HepG2 (cell line): ENCODE measurements around the gene TSTD1. TPM values are rescaled to one million over a fixed set of nuclear protein-coding genes. Genes with fewer than 3 reads are reported as not detected.

Experiments
- ATAC-seq: fragments of 200-7000 bp; cut with Tn5 transposase; 3 replicates; pipeline ENCODE4 v1.9.1; 2020; ENCODE audit warnings: mild to moderate bottlenecking, moderate library complexity
- BruUV-seq: library from RNA; stranded (reverse); fragments of 400-500 nt; replicated peaks from 2 replicates; lab custom pipeline; 2021; lab: Mats Ljungman, UMichigan
- CTCF ChIA-PET: fragments of 300-600 bp; formaldehyde crosslinking; extraction: SDS; loops from one replicate; lab custom pipeline; 2021; ENCODE audit warnings: low total read pairs, inconsistent platforms, low intra/inter-chr PET ratio; lab: Yijun Ruan, JAX
- POLR2A ChIA-PET: fragments of 350-600 bp; sonication (Branson Sonifier 250); formaldehyde crosslinking; loops from one replicate; lab custom pipeline; 2020; ENCODE audit warnings: antibody characterized with exemption, inconsistent platforms; lab: Yijun Ruan, JAX
- DNase-seq: peaks from one replicate; pipeline ENCODE4 v3.0.0-alpha.2; 2015; ENCODE audit warnings: low spot score
- FAIRE-seq: peaks from 3 replicates; lab custom pipeline; 2011; peaks lifted over from hg19 to GRCh38; lab: Jason Lieb, UNC
- H2AFZ ChIP-seq: one replicate; pipeline ENCODE4 v1.6.1; 2011; ENCODE audit warnings: low read length, inconsistent platforms
- H3K27ac ChIP-seq: fragments of 300-600 bp; 3 replicates; pipeline ENCODE4 v1.8.0; 2011; ENCODE audit warnings: mixed run types, mild to moderate bottlenecking, mixed read lengths, low read length, inconsistent platforms; ENCODE audit not compliant: insufficient read depth; ENCODE audit errors: extremely low read length
- H3K27me3 ChIP-seq, 2 experiments: fragments of 200-600 bp in 1 of 2; 2 replicates in 1 of 2; 3 replicates in 1 of 2; pipeline versions ENCODE4 v1.6.0 to v1.8.0; 2011; ENCODE audit warnings: low read length in 2 of 2, mild to moderate bottlenecking in 2 of 2, moderate library complexity in 2 of 2, inconsistent platforms in 1 of 2; ENCODE audit not compliant: insufficient read depth in 2 of 2, control insufficient read depth in 1 of 2
- H3K36me3 ChIP-seq, 2 experiments: fragments of 200-600 bp in 1 of 2; replicated peaks in 1 of 2; 2 replicates in 1 of 2; 3 replicates in 1 of 2; pipeline versions ENCODE4 v1.5.1 to v1.8.0; 2011; ENCODE audit warnings: low read length in 2 of 2, inconsistent platforms in 1 of 2; ENCODE audit not compliant: insufficient read depth in 2 of 2, control insufficient read depth in 1 of 2
- H3K4me1 ChIP-seq: 2 replicates; pipeline ENCODE4 v1.5.1; 2012; ENCODE audit warnings: low read length, inconsistent platforms; ENCODE audit not compliant: insufficient read depth
- H3K4me2 ChIP-seq: 2 replicates; pipeline ENCODE4 v1.6.0; 2011; ENCODE audit warnings: low read depth, low read length, inconsistent platforms
- H3K4me3 ChIP-seq, 3 experiments: fragments of 200-600 bp in 1 of 3; sonication (generic), shearing (Covaris generic) in 1 of 3; replicated peaks in 1 of 3; 2 replicates each; pipeline ENCODE4 v1.5.1; 2011 to 2016; ENCODE audit warnings: low read length in 3 of 3, inconsistent platforms in 2 of 3, low read depth in 2 of 3, mild to moderate bottlenecking in 2 of 3, control low read depth in 1 of 3, mixed read lengths in 1 of 3; ENCODE audit not compliant: insufficient read depth in 1 of 3
- H3K79me2 ChIP-seq: one replicate; pipeline ENCODE4 v1.6.1; 2011; ENCODE audit warnings: low read length, inconsistent platforms; ENCODE audit not compliant: insufficient read depth
- H3K9ac ChIP-seq: 2 replicates; pipeline ENCODE4 v1.6.0; 2011; ENCODE audit warnings: mild to moderate bottlenecking, low read depth, low read length, inconsistent platforms; ENCODE audit not compliant: insufficient read depth
- H3K9me3 ChIP-seq: 2 replicates; pipeline ENCODE4 v1.5.1; 2012; ENCODE audit warnings: mild to moderate bottlenecking, low read length
- H4K20me1 ChIP-seq: 2 replicates; pipeline ENCODE4 v1.6.0; 2011; ENCODE audit warnings: inconsistent platforms, mild to moderate bottlenecking, low read length, moderate library complexity; ENCODE audit not compliant: insufficient read depth
- AHR ChIP-seq: IDR thresholded peaks from 2 replicates; pipeline ENCODE4 v1.6.1; 2018; ENCODE audit warnings: missing genetic modification reagents, missing compliant biosample characterization
- ARID4A ChIP-seq: sonication (generic); formaldehyde crosslinking; IDR thresholded peaks from 2 replicates; pipeline ENCODE4 v1.5.0; 2020; ENCODE audit warnings: mild to moderate bottlenecking, missing genetic modification reagents, borderline replicate concordance
- ATF6 ChIP-seq: sonication (generic); formaldehyde crosslinking; conservative IDR thresholded peaks from 2 replicates; pipeline ENCODE4 v1.4.0; 2020; ENCODE audit warnings: missing genetic modification reagents
- BCL6 ChIP-seq: IDR thresholded peaks from 2 replicates; pipeline ENCODE4 v1.6.1; 2016; ENCODE audit warnings: missing genetic modification reagents, missing compliant biosample characterization
- GABPB1 ChIP-seq: IDR thresholded peaks from 2 replicates; pipeline ENCODE4 v1.6.1; 2016; ENCODE audit warnings: mild to moderate bottlenecking, missing genetic modification reagents, moderate library complexity, missing compliant biosample characterization
- XBP1 ChIP-seq: sonication (generic); formaldehyde crosslinking; IDR thresholded peaks from 2 replicates; pipeline ENCODE4 v1.5.0; 2020; ENCODE audit warnings: missing genetic modification reagents
- ZBTB7B ChIP-seq: sonication (generic); formaldehyde crosslinking; IDR thresholded peaks from 2 replicates; pipeline ENCODE4 v1.4.0; 2020; ENCODE audit warnings: missing genetic modification reagents
- ZFP82 ChIP-seq: sonication (generic); formaldehyde crosslinking; IDR thresholded peaks from 2 replicates; pipeline ENCODE4 v1.5.1; 2020; ENCODE audit warnings: mild to moderate bottlenecking, missing genetic modification reagents, borderline replicate concordance
- ZNF816 ChIP-seq: sonication (generic); formaldehyde crosslinking; IDR thresholded peaks from 2 replicates; pipeline ENCODE4 v1.8.0; 2022; ENCODE audit warnings: missing genetic modification reagents, mild to moderate bottlenecking, borderline replicate concordance
- WGBS: methylation state at CpG from one replicate; pipeline ENCODE4 v1.1.6; 2017; ENCODE audit warnings: low lambda C conversion rate; 5-methylcytosine and 5-hydroxymethylcytosine counted together
- in situ Hi-C: cut with HindIII; loops from 2 replicates; pipeline ENCODE4 v1.10.0; 2017; ENCODE audit warnings: low pct_unique_long_range_greater_than_20kb; ENCODE audit not compliant: extremely low pct_ligation_motif_present
- intact Hi-C: fragments of 100-400 bp; cut with micrococcal nuclease; formaldehyde crosslinking; loops from one replicate; pipeline ENCODE4 v1.10.0; 2022; ENCODE audit not compliant: unreplicated experiment
- polyA plus RNA-seq, 8 experiments: library from polyadenylated mRNA; depleted of rRNA in 3 of 8; stranded (reverse) in 7 of 8; unstranded in 1 of 8; fragments of >200 nt; fragmentation: Illumina TruSeq in 4 of 8; extraction: Trizol in 4 of 8; gene quantifications; 2 replicates each; pipeline versions ENCODE4 v1.2.1 to v1.2.3, GENCODE V29; 2011 to 2016; ENCODE audit warnings: low read depth in 4 of 8, missing spikeins in 1 of 8, mixed read lengths in 1 of 8; ENCODE audit not compliant: insufficient read depth in 1 of 8
- total RNA-seq, 5 experiments: library from RNA; depleted of rRNA; stranded (reverse); fragments of >200 nt; fragmentation: Illumina TruSeq; extraction: Trizol; gene quantifications; 2 replicates each; pipeline ENCODE4 v1.2.3, GENCODE V29; 2016; ENCODE audit warnings: low read depth in 1 of 5

Gene TSTD1
- total and polyA plus RNA-seq, 2 of the 13 experiments (the other 11 are each of a cell fraction or from before 2014, with no cell fraction given): 0.15 to 0.31 TPM

- TF ChIP-seq GABPB1 (CRISPR knock-in tag): no peak
These were observed 5.0 kb downstream of the TSTD1 start (continued) for GRCh38 chr1:161033751-161034150.

GRCh38 chr1:161032409-161032808 lies 6.4 kb downstream of the TSTD1 start:
- no peaks in the 10 kb centered on the region for H3K9me3 ChIP-seq
- POLR2A ChIA-PET: interaction anchor here (1.0 to 2.8 kb wide), 3 partner anchors 12 to 19 kb away, joined by 3 to 8 read pairs (median 8); partner anchors contain the start of genes F11R and USF1
- FAIRE-seq: no peak
- H3K36me3 ChIP-seq: no peaks in the 10 kb centered on the region
- no peak overlapping the region for H3K27ac ChIP-seq
- no peak overlapping the region for H3K4me2 ChIP-seq
- no peaks in the 10 kb centered on the region for H3K79me2 ChIP-seq
- CTCF ChIA-PET: no interaction called here
- intact Hi-C loops: no loop called here
- no peak for DNase-seq
- in situ Hi-C loops: no loop called here
- ATAC-seq: no peak
- H3K4me1 ChIP-seq: peaks cover 19% of the 10 kb centered on the region
- H2AFZ ChIP-seq: no peak overlapping the region
- no peaks in the 10 kb centered on the region for H4K20me1 ChIP-seq
- no TSS peak for BruUV-seq
- no peaks in the 10 kb centered on the region for H3K27me3 ChIP-seq
- TF ChIP-seq ZNF816 (no peak), BCL6 (CRISPR knock-in tag) (no peak), ATF6 (CRISPR knock-in tag) (no peak), XBP1 (no peak), ZFP82 (CRISPR knock-in tag) (no peak), AHR (CRISPR knock-in tag) (no peak), ZBTB7B (CRISPR knock-in tag) (no peak), ARID4A (CRISPR knock-in tag) (no peak)
- no peak overlapping the region for H3K4me3 ChIP-seq
- no peak overlapping the region for H3K9ac ChIP-seq
- WGBS: 57% methylated on average over 1 of the region's 1 CpG
